Epithelial cell of proximal tubule (primary cell): ENCODE results near the gene SKAP2. TPM values are rescaled to one million over a fixed set of nuclear protein-coding genes. Genes with fewer than 3 reads are reported as not detected.

ENCODE experiments used
- DNase-seq: peaks from one replicate; pipeline ENCODE4 v3.0.0-alpha.2; 2011; ENCODE audit warnings: low read depth
- H3K4me3 ChIP-seq: 2 replicates; pipeline ENCODE4 v1.5.1; 2011; ENCODE audit warnings: low read depth, mild to moderate bottlenecking, low read length
- CTCF ChIP-seq: conservative IDR thresholded peaks from 2 replicates; pipeline ENCODE4 v1.5.1; 2012; ENCODE audit warnings: low read depth, mild to moderate bottlenecking, low read length
- total RNA-seq: library from RNA; depleted of rRNA; stranded (reverse); fragments of >200 nt; gene quantifications from 2 replicates; pipeline ENCODE4 v1.2.3, GENCODE V29; 2015

The SKAP2 gene
- total RNA-seq, 1 donor from 2014 or later: 31.5 TPM

- no peak for TF ChIP-seq CTCF
- DNase-seq: no peak
- no peak overlapping the region for H3K4me3 ChIP-seq
Measured at GRCh38 chr7:26627891-26628341, 236.5 kb downstream of the SKAP2 start.

GRCh38 chr7:26627221-26627620 lies 237.2 kb downstream of the SKAP2 start:
- TF ChIP-seq CTCF: no peak

GRCh38 chr7:26626687-26627086 lies 237.7 kb downstream of the SKAP2 start:
- no peak for TF ChIP-seq CTCF
- H3K4me3 ChIP-seq: no peak overlapping the region
- DNase-seq: no peak

More at GRCh38 chr7:26627221-26627620, 237.2 kb downstream of the SKAP2 start:
- DNase-seq: no peak
- no peak overlapping the region for H3K4me3 ChIP-seq

GRCh38 chr7:26626156-26626555 lies 238.2 kb downstream of the SKAP2 start:
- DNase-seq: no peak
- TF ChIP-seq CTCF: no peak
- no peak overlapping the region for H3K4me3 ChIP-seq

- H3K4me3 ChIP-seq: no peak overlapping the region
- no peak for TF ChIP-seq CTCF
- no peak for DNase-seq
Measured at GRCh38 chr7:26625286-26625685, 239.1 kb downstream of the SKAP2 start.

- no peak for TF ChIP-seq CTCF
- no peak overlapping the region for H3K4me3 ChIP-seq
- DNase-seq: no peak
Measured at GRCh38 chr7:26624839-26625238, 239.6 kb downstream of the SKAP2 start.

- no peak for TF ChIP-seq CTCF
- no peak for DNase-seq
- no peak overlapping the region for H3K4me3 ChIP-seq
Measured at GRCh38 chr7:26624431-26624830, 240.0 kb downstream of the SKAP2 start.
